ENCODE measurements around the gene ZBTB32. TPM values are rescaled to one million over a fixed set of nuclear protein-coding genes. Genes with fewer than 3 reads are reported as not detected.

Gene ZBTB32
- total RNA-seq, 1 donor from 2014 or later, result 0.23 TPM

DNA sequence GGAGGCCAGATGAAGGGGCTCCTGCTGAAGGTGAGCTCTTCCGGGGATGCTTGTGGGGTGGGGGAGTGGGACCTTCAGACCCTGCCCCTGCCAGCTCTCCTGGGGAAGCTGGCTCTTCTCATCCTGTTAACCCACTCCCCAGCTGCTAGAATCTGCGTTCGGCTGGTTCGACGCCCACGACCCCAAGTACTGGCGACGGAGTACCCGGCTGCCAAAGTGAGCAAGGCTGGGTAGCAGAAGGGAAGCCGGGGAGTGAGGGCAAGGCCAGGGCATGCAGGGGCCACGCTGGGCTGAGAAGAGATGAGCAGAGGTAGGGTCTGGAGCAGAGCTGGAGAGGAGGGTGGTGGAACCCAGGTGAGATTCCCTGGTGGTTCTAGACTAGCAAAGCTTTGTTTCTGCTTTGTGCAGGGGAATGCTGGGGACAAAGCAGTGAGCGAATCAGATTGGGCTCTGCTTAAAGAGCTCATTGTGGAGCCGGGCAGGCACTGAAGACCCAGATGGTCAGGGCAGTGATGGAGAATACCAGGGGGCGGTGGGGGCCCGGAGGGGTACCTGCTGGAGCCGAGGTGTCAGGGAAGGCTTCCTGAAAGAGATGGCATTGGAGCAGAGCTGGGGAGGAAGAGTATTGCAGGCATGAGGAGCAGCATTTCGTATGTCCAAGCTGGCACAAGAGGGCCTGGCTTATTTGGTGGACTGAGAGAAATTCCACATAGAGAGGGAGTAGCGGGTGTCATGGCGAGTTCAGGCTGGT, 23.8 kb downstream of the ZBTB32 start:
- no peak overlapping the region for H3K4me3 ChIP-seq
- H3K36me3 ChIP-seq, result peaks cover 99% of the 10 kb centered on the region
- H3K4me1 ChIP-seq, result no peaks in the 10 kb centered on the region
- ATAC-seq (no peak), DNase-seq (peak; percentile 60)
- TF ChIP-seq, protein P1, sequence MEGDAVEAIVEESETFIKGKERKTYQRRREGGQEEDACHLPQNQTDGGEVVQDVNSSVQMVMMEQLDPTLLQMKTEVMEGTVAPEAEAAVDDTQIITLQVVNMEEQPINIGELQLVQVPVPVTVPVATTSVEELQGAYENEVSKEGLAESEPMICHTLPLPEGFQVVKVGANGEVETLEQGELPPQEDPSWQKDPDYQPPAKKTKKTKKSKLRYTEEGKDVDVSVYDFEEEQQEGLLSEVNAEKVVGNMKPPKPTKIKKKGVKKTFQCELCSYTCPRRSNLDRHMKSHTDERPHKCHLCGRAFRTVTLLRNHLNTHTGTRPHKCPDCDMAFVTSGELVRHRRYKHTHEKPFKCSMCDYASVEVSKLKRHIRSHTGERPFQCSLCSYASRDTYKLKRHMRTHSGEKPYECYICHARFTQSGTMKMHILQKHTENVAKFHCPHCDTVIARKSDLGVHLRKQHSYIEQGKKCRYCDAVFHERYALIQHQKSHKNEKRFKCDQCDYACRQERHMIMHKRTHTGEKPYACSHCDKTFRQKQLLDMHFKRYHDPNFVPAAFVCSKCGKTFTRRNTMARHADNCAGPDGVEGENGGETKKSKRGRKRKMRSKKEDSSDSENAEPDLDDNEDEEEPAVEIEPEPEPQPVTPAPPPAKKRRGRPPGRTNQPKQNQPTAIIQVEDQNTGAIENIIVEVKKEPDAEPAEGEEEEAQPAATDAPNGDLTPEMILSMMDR (IDR thresholded peaks at IDR 0.05), result no peak
- intact Hi-C loops (cut with DNase I), result no loop called here
- no peaks in the 10 kb centered on the region for H3K9me3 ChIP-seq
- H3K27ac ChIP-seq, result no peak overlapping the region
- H3K27me3 ChIP-seq, result no peaks in the 10 kb centered on the region

DNA sequence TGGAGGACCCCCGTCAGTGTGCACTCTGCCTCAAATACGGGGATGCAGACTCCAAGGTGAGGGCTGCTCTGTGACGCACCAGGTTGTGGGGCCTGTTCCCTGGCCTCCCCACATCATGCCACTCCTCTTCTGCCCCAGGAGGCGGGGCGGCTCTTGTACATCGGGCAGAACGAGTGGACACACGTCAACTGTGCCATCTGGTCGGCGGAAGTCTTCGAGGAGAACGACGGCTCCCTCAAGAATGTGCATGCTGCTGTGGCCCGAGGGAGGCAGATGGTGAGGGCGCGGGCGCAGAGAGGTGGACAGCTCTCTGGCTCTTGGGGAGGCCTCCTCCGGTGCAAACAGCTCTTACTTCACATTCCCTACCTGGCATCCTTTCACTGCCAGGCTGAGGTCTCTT, 24.7 kb downstream of the ZBTB32 start:
- intact Hi-C loops (cut with DNase I), result no loop called here
- H3K27ac ChIP-seq, result no peak overlapping the region
- H3K27me3 ChIP-seq, result no peaks in the 10 kb centered on the region
- peak; percentile 61 for DNase-seq
- TF ChIP-seq, protein P1 (IDR thresholded peaks at IDR 0.05), result no peak
- H3K9me3 ChIP-seq, result no peaks in the 10 kb centered on the region
- no peak overlapping the region for H3K4me3 ChIP-seq
- H3K4me1 ChIP-seq, result no peaks in the 10 kb centered on the region
- ATAC-seq, result no peak
- peaks cover 93% of the 10 kb centered on the region for H3K36me3 ChIP-seq

DNA sequence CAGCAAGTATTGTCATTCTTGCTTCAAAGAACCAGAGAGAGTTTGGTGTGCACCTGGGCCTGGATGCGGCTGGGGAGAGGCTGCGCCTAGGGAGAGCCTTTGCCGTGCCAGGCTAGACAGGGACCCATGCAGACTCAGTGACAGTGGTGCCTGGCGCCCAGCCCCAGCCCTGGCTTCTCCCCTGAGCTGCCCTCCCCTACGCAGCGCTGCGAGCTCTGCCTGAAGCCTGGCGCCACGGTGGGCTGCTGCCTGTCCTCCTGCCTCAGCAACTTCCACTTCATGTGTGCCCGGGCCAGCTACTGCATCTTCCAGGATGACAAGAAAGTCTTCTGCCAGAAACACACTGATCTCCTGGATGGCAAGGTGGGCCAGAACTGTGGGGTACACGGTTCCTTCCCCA, 25.4 kb downstream of the ZBTB32 start:
- no peak for DNase-seq
- no peaks in the 10 kb centered on the region for H3K9me3 ChIP-seq
- peaks cover 93% of the 10 kb centered on the region for H3K36me3 ChIP-seq
- H3K4me1 ChIP-seq, result no peaks in the 10 kb centered on the region
- no peak overlapping the region for H3K4me3 ChIP-seq
- TF ChIP-seq, protein P1 (IDR thresholded peaks at IDR 0.05), result no peak
- ATAC-seq, result no peak
- intact Hi-C loops (cut with DNase I), result no loop called here
- no peaks in the 10 kb centered on the region for H3K27me3 ChIP-seq
- no peak overlapping the region for H3K27ac ChIP-seq

DNA sequence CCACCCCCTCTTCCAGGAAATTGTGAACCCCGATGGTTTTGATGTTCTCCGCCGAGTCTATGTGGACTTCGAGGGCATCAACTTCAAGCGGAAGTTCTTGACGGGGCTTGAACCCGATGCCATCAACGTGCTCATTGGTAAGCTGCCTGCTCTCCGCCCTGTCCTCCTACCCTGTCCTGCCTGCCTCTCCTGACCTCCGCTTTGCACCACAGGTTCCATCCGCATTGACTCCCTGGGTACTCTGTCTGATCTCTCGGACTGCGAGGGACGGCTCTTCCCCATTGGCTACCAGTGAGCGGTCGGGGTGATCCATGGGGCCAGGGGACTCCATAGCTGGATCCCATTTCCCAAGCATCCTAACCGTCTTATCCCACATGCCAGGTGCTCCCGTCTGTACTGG, 26.0 kb downstream of the ZBTB32 start:
- DNase-seq, result no peak
- H3K4me3 ChIP-seq, result no peak overlapping the region
- H3K4me1 ChIP-seq, result no peaks in the 10 kb centered on the region
- ATAC-seq, result no peak
- no peaks in the 10 kb centered on the region for H3K27me3 ChIP-seq
- TF ChIP-seq, protein P1 (IDR thresholded peaks at IDR 0.05), result no peak
- H3K9me3 ChIP-seq, result no peaks in the 10 kb centered on the region
- peaks cover 89% of the 10 kb centered on the region for H3K36me3 ChIP-seq
- no peak overlapping the region for H3K27ac ChIP-seq
- intact Hi-C loops (cut with DNase I), result no loop called here

DNA sequence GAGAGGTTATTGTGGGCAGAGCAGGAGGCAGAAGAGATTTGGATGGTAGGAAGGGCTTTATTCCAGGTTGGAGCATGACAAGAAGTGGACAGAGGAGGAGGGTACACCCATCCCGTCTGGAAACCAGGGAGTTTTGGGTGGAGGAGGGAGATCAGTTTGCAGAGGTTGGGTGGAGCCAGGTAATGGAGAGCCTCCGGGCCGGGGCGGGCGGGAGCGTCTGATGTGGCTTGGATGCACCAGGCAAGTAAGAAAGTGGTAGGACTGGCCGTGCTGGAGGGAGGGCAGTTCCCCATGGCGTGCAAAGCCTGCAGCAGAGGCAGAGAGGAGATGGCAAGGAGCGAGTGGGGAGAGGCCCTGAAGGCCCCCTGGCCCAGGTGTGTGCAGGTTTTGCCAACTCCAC, 27.0 kb downstream of the ZBTB32 start:
- H3K9me3 ChIP-seq, result no peaks in the 10 kb centered on the region
- no peak for ATAC-seq
- H3K4me1 ChIP-seq, result no peaks in the 10 kb centered on the region
- no peak overlapping the region for H3K27ac ChIP-seq
- no peak for DNase-seq
- H3K36me3 ChIP-seq, result peaks cover 83% of the 10 kb centered on the region
- TF ChIP-seq, protein P1 (IDR thresholded peaks at IDR 0.05), result no peak
- no peaks in the 10 kb centered on the region for H3K27me3 ChIP-seq
- intact Hi-C loops (cut with DNase I), result no loop called here
- no peak overlapping the region for H3K4me3 ChIP-seq
